HepG2 (cell line): ENCODE measurements around the gene MTFR1L. TPM values are rescaled to one million over a fixed set of nuclear protein-coding genes. Genes with fewer than 3 reads are reported as not detected.

Experiments used
- ATF1 ChIP-seq: IDR thresholded peaks from 2 replicates; pipeline ENCODE4 v1.6.1; 2016; ENCODE audit warnings: mild to moderate bottlenecking, control low read depth
- FIP1L1 ChIP-seq: fragments of 200-400 bp; formaldehyde crosslinking; IDR thresholded peaks from 2 replicates; pipeline ENCODE4 v1.6.1; 2018; ENCODE audit warnings: low read depth, mild to moderate bottlenecking, low read length, moderate library complexity, borderline replicate concordance; ENCODE audit not compliant: insufficient read depth
- GFI1 ChIP-seq: sonication (generic); formaldehyde crosslinking; IDR thresholded peaks from 2 replicates; pipeline ENCODE4 v1.5.0; 2020; ENCODE audit warnings: missing genetic modification reagents, mild to moderate bottlenecking, borderline replicate concordance
- HDAC1 ChIP-seq: sonication (generic); formaldehyde crosslinking; IDR thresholded peaks from 2 replicates; pipeline ENCODE4 v1.5.1; 2020; ENCODE audit warnings: mild to moderate bottlenecking, missing genetic modification reagents
- REXO4 ChIP-seq: sonication (generic); formaldehyde crosslinking; IDR thresholded peaks from 2 replicates; pipeline ENCODE4 v1.8.0; 2022; ENCODE audit warnings: missing genetic modification reagents, mild to moderate bottlenecking, borderline replicate concordance
- RXRB ChIP-seq: IDR thresholded peaks from 2 replicates; pipeline ENCODE4 v1.6.1; 2016; ENCODE audit warnings: borderline replicate concordance, missing genetic modification reagents, missing compliant biosample characterization
- SIX1 ChIP-seq: sonication (generic); formaldehyde crosslinking; IDR thresholded peaks from 2 replicates; pipeline ENCODE4 v1.4.0; 2020; ENCODE audit warnings: missing genetic modification reagents, borderline replicate concordance
- ZNF235 ChIP-seq: sonication (generic); formaldehyde crosslinking; IDR thresholded peaks from 2 replicates; pipeline ENCODE4 v1.8.1; 2023; ENCODE audit warnings: mild to moderate bottlenecking, missing genetic modification reagents, borderline replicate concordance
- ZNF737 ChIP-seq: sonication (generic); formaldehyde crosslinking; IDR thresholded peaks from 2 replicates; pipeline ENCODE4 v1.5.0; 2020; ENCODE audit warnings: missing genetic modification reagents, mild to moderate bottlenecking, borderline replicate concordance
- ZNF749 ChIP-seq: sonication (generic); formaldehyde crosslinking; IDR thresholded peaks from 2 replicates; pipeline ENCODE4 v1.8.0; 2022; ENCODE audit warnings: mild to moderate bottlenecking, missing genetic modification reagents, moderate library complexity, borderline replicate concordance
- ZNF761 ChIP-seq: sonication (generic); formaldehyde crosslinking; conservative IDR thresholded peaks from 2 replicates; pipeline ENCODE4 v1.4.0; 2020; ENCODE audit warnings: mild to moderate bottlenecking, missing genetic modification reagents
- polyA plus RNA-seq, 8 experiments: library from polyadenylated mRNA; depleted of rRNA in 3 of 8; stranded (reverse) in 7 of 8; unstranded in 1 of 8; fragments of >200 nt; fragmentation: Illumina TruSeq in 4 of 8; extraction: Trizol in 4 of 8; gene quantifications; 2 replicates each; pipeline versions ENCODE4 v1.2.1 to v1.2.3, GENCODE V29; 2011 to 2016; ENCODE audit warnings: low read depth in 4 of 8, missing spikeins in 1 of 8, mixed read lengths in 1 of 8; ENCODE audit not compliant: insufficient read depth in 1 of 8
- total RNA-seq, 5 experiments: library from RNA; depleted of rRNA; stranded (reverse); fragments of >200 nt; fragmentation: Illumina TruSeq; extraction: Trizol; gene quantifications; 2 replicates each; pipeline ENCODE4 v1.2.3, GENCODE V29; 2016; ENCODE audit warnings: low read depth in 1 of 5
- TF ChIP-seq, protein P1 (sequence below): sonication (generic); formaldehyde crosslinking; IDR thresholded peaks from 2 replicates; pipeline ENCODE4 v1.4.0; 2020; ENCODE audit warnings: mild to moderate bottlenecking, missing genetic modification reagents
- TF ChIP-seq, protein P2 (sequence below): IDR thresholded peaks from 2 replicates; pipeline ENCODE4 v1.6.1; 2016
- TF ChIP-seq, protein P3 (sequence below): IDR thresholded peaks from 2 replicates; pipeline ENCODE4 v1.6.1; 2016; ENCODE audit warnings: missing compliant biosample characterization, missing genetic modification reagents, borderline replicate concordance
- TF ChIP-seq, protein P4 (sequence below): sonication (generic); formaldehyde crosslinking; IDR thresholded peaks from 2 replicates; pipeline ENCODE4 v1.4.0; 2020; ENCODE audit warnings: mild to moderate bottlenecking, low read depth, missing genetic modification reagents
- TF ChIP-seq, protein P5 (sequence below): sonication (generic); formaldehyde crosslinking; IDR thresholded peaks from 2 replicates; pipeline ENCODE4 v1.4.0; 2020; ENCODE audit warnings: mild to moderate bottlenecking, missing genetic modification reagents

Gene MTFR1L
- total and polyA plus RNA-seq, 2 of the 13 experiments (the other 11 are each of a cell fraction or from before 2014, with no cell fraction given) = 38.0 to 55.7 TPM

DNA sequence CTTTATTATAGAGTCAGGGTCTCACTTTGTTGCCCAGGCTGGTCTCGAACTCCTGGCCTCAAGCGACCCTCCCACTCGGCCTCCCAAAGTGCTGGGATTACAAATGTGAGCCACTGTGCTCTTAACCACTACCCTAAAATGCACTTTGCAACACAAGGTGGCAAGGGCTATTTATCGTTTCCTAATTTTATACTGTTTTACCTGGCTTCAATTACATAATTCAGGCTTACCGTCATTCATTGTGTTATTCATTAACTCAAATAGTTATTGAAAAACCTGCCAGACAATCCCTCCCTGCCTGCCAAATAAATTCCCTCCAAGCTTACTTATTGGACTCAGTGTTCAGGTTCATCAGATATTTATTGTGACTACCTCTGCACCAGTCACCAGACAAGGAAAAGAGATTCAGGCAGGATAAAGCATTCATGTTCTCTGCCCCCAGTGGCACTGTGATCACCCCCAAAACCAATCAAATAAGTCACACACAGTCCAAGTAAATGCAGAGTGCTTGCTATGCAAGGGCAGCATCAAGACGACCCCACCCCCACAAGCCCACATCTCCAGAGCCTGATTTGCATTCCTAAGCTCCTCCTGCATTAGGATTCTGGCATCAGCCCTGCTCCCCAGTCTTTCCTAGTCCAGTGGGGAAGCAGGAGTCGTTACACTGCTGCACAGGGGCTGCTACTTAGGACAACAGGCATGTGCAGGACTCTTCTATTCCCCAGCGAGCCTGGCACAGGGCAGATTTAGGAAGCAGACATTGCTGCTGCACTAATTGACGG, 47.6 kb downstream of the MTFR1L start (continued):
- TF ChIP-seq, protein P1, sequence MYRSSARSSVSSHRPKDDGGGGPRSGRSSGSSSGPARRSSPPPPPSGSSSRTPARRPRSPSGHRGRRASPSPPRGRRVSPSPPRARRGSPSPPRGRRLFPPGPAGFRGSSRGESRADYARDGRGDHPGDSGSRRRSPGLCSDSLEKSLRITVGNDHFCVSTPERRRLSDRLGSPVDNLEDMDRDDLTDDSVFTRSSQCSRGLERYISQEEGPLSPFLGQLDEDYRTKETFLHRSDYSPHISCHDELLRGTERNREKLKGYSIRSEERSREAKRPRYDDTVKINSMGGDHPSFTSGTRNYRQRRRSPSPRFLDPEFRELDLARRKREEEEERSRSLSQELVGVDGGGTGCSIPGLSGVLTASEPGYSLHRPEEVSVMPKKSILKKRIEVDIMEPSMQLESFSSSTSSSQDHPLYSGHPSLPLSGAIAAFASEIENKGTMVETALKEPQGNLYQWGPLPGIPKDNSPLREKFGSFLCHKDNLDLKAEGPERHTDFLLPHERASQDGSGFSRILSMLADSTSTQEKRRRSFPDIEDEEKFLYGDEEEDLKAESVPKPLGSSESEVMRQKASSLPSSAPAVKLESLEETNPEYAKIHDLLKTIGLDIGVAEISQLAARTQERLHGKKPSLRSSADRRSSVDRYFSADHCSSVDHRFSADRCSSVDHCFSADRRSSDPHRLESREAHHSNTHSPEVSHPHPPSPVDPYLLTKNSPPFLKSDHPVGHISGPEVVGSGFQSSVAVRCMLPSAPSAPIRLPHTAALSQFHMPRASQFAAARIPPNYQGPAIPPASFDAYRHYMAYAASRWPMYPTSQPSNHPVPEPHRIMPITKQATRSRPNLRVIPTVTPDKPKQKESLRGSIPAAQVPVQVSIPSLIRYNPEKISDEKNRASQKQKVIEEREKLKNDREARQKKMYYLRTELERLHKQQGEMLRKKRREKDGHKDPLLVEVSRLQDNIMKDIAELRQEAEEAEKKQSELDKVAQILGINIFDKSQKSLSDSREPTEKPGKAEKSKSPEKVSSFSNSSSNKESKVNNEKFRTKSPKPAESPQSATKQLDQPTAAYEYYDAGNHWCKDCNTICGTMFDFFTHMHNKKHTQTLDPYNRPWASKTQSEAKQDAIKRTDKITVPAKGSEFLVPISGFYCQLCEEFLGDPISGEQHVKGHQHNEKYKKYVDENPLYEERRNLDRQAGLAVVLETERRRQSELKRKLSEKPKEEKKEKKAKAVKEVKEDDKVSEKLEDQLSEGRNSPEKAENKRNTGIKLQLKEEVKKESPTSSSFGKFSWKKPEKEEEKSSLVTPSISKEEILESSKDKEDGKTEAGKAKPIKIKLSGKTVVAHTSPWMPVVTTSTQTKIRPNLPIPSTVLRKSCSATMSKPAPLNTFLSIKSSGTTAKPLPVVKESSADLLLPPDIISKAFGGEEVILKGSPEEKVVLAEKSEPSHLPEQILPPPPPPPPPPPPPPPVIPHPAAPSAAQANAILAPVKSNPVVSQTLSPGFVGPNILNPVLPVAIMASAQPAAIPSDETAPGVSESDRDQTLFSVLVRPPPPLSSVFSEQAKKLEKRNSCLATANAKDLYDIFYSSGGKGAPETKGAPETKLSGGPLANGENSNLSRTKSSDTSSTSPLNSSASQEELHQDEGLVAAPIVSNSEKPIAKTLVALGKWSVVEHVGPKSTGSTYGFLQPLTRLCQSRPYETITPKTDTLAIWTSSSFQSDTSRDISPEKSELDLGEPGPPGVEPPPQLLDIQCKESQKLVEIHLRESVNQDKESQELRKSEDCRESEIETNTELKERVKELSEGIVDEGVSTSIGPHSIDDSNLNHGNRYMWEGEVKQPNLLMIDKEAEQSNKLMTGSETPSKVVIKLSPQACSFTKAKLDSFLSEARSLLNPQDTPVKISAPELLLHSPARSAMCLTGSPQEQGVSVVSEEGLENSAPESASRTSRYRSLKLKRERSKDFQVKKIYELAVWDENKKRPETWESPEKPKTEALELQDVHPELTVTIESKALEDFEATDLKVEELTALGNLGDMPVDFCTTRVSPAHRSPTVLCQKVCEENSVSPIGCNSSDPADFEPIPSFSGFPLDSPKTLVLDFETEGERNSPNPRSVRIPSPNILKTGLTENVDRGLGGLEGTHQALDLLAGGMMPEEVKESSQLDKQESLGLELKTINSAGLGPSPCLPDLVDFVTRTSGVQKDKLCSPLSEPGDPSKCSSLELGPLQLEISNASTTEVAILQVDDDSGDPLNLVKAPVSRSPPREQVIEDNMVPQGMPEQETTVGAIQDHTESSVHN = no peak
- no peak for TF ChIP-seq FIP1L1
- no peak for TF ChIP-seq RXRB (CRISPR knock-in tag)
- no peak for TF ChIP-seq ZNF737 (CRISPR knock-in tag)
- no peak for TF ChIP-seq HDAC1 (CRISPR knock-in tag)
- TF ChIP-seq, protein P2, sequence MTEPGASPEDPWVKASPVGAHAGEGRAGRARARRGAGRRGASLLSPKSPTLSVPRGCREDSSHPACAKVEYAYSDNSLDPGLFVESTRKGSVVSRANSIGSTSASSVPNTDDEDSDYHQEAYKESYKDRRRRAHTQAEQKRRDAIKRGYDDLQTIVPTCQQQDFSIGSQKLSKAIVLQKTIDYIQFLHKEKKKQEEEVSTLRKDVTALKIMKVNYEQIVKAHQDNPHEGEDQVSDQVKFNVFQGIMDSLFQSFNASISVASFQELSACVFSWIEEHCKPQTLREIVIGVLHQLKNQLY = no peak
- no peak for TF ChIP-seq SIX1 (CRISPR knock-in tag)
- TF ChIP-seq, protein P3, sequence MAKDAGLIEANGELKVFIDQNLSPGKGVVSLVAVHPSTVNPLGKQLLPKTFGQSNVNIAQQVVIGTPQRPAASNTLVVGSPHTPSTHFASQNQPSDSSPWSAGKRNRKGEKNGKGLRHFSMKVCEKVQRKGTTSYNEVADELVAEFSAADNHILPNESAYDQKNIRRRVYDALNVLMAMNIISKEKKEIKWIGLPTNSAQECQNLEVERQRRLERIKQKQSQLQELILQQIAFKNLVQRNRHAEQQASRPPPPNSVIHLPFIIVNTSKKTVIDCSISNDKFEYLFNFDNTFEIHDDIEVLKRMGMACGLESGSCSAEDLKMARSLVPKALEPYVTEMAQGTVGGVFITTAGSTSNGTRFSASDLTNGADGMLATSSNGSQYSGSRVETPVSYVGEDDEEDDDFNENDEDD (CRISPR knock-in tag) = no peak
- no peak for TF ChIP-seq ZNF749 (CRISPR knock-in tag)
- TF ChIP-seq, protein P4, sequence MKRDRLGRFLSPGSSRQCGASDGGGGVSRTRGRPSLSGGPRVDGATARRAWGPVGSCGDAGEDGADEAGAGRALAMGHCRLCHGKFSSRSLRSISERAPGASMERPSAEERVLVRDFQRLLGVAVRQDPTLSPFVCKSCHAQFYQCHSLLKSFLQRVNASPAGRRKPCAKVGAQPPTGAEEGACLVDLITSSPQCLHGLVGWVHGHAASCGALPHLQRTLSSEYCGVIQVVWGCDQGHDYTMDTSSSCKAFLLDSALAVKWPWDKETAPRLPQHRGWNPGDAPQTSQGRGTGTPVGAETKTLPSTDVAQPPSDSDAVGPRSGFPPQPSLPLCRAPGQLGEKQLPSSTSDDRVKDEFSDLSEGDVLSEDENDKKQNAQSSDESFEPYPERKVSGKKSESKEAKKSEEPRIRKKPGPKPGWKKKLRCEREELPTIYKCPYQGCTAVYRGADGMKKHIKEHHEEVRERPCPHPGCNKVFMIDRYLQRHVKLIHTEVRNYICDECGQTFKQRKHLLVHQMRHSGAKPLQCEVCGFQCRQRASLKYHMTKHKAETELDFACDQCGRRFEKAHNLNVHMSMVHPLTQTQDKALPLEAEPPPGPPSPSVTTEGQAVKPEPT (CRISPR knock-in tag) = no peak
- TF ChIP-seq GFI1 (CRISPR knock-in tag) = no peak
- no peak for TF ChIP-seq ATF1 (CRISPR knock-in tag)
- TF ChIP-seq, protein P5, sequence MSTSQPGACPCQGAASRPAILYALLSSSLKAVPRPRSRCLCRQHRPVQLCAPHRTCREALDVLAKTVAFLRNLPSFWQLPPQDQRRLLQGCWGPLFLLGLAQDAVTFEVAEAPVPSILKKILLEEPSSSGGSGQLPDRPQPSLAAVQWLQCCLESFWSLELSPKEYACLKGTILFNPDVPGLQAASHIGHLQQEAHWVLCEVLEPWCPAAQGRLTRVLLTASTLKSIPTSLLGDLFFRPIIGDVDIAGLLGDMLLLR (CRISPR knock-in tag) = no peak
- no peak for TF ChIP-seq REXO4 (CRISPR knock-in tag)
- TF ChIP-seq ZNF761 (CRISPR knock-in tag) = no peak
- TF ChIP-seq ZNF235 (CRISPR knock-in tag) = no peak
